Duodenal mucosa (tissue), 2 donors: ENCODE measurements around the gene LIN7B.

Source experiments
- H3K27ac ChIP-seq: one replicate; pipeline ENCODE4 v1.7.0; 2013; ENCODE audit warnings: low read depth, low read length
- H3K27me3 ChIP-seq, 2 donors: one replicate each; pipeline ENCODE4 v1.7.0; 2013; ENCODE audit warnings: low read length in 2 of 2, control low read depth in 1 of 2; ENCODE audit not compliant: insufficient read depth in 2 of 2, control insufficient read depth in 1 of 2
- H3K36me3 ChIP-seq, 2 donors: one replicate each; pipeline ENCODE4 v1.7.0; 2013; ENCODE audit warnings: low read length in 2 of 2, control low read depth in 1 of 2; ENCODE audit not compliant: insufficient read depth in 2 of 2, control insufficient read depth in 1 of 2
- H3K4me1 ChIP-seq, 2 donors: one replicate each; pipeline ENCODE4 v1.7.0; 2013; ENCODE audit warnings: low read length in 2 of 2, control low read depth in 1 of 2; ENCODE audit not compliant: insufficient read depth in 2 of 2, control insufficient read depth in 1 of 2
- H3K4me3 ChIP-seq, 2 donors: one replicate each; pipeline ENCODE4 v1.7.0; 2013; ENCODE audit warnings: low read length in 2 of 2, low read depth in 1 of 2
- H3K9ac ChIP-seq, 2 donors: one replicate each; pipeline ENCODE4 v1.7.0; 2013; ENCODE audit warnings: low read length in 2 of 2, low read depth in 1 of 2
- H3K9me3 ChIP-seq, 2 donors: one replicate each; pipeline ENCODE4 v1.7.0; 2013; ENCODE audit warnings: low read length in 2 of 2, control low read depth in 1 of 2; ENCODE audit not compliant: control insufficient read depth in 1 of 2

Gene LIN7B

GRCh38 chr19:49080392-49080791 lies 33.8 kb upstream of the LIN7B start:
- Histone ChIP-seq H3K36me3 (no peaks in the 10 kb centered on the region), H3K9me3 (no peaks in the 10 kb centered on the region), H3K27ac (no peak overlapping the region), H3K4me3 (no peak overlapping the region), H3K27me3 (no peaks in the 10 kb centered on the region), H3K4me1 (no peaks in the 10 kb centered on the region), H3K9ac (no peak overlapping the region)

GRCh38 chr19:49081273-49081672 lies 32.9 kb upstream of the LIN7B start:
- Histone ChIP-seq H3K27me3 (no peaks in the 10 kb centered on the region), H3K36me3 (no peaks in the 10 kb centered on the region), H3K9ac (no peak overlapping the region), H3K27ac (no peak overlapping the region), H3K9me3 (no peaks in the 10 kb centered on the region), H3K4me1 (peaks cover 3 to 4% of the 10 kb centered on the region in 2 donors), H3K4me3 (no peak overlapping the region)

DNA sequence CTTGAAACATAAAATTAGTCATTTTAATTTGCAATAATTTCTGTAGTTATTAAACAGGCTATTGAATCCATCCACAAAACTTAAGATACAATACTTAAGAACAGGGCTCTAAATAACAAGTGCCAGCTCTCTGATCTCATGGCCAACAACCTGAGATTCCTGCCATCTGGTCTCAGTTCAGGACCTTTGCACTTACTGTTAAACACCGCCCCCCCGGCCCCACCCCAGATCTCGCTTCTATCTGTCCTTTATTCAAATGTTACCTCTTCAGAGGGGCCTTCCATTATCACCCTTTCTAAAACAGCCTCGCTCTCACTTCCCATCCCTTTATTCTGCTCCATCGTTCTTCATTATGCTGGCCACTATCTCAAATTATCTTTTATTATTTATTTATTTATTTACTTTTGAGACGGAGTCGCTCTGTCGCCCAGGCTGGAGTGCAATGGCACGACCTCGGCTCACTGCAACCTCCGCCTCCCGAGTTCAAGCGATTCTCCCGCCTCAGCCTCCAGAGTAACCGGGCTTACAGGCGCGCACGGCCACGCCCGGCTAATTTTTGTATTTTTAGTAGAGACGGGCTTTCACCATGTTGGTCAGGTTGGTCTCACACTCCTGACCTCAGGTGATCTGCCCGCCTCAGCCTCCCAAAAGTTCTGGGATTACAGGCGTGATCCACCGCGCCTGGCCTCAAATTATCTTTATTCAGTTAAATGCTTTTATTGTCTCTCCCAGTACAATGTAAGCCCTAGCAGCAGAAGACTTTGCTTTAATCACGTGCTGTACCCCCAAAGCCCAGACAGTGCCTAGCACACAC lies 29.8 kb upstream of the LIN7B start:
- Histone ChIP-seq H3K27me3 (no peaks in the 10 kb centered on the region), H3K9me3 (no peaks in the 10 kb centered on the region), H3K4me1 (peaks cover 9 to 13% of the 10 kb centered on the region in 2 donors), H3K9ac (peak overlapping the region; percentile 82 to 94), H3K36me3 (peaks cover 6 to 15% of the 10 kb centered on the region in 2 donors), H3K4me3 (peak overlapping the region; percentile 81 to 99), H3K27ac (peak overlapping the region; percentile 80)

DNA sequence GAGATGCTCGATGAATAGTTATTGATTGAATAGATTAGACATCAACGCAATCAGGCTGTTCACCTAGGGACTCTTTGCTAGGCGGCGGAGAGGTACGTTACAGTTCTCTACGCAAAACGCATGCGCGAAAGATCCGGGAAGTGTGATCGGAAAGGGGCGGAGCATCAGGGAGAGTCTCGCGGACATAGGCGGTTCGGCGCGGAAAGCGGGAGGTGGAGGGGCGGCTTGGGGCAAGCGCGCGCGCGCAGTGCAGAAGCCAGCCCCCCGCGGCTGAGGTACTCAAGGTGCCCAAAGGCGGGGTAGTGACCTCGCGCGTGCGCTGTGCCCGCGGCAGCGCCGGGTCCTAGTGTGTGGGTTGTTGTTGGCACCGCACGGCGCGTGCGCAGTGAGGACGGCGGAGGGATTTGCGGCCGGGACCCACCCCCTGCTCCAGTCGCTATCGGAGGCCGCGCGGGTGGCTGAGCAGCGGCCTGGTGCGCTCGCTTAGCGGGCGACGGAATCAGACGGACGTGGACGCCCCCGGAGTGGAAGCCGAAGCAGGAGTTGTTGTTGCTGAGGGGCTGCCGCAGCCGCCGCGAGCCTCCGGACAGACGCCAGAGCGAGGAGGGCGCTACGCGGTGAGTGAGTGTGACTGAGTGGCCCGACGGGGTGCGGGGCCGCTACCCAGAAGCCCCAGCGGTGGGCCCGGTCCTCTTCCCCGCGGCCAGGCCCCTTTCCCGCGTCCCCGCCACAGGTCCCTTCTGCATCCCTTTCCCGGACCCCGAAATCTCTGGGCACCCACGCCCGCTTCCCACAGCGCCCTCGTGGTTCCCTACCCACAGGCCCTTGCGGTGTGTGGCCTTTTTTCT lies 28.9 kb upstream of the LIN7B start, which contains the start of gene SNRNP70:
Gene SNRNP70 (plus strand): TSS at position 432 of the 848 bp plus-strand sequence. CDS start 964 bp downstream, outside the sequence.
- H3K4me1 ChIP-seq, result peaks cover 9 to 13% of the 10 kb centered on the region in 2 donors
- H3K27ac ChIP-seq, result peak within 1 kb of the TSS; percentile 84
- H3K36me3 ChIP-seq, result peaks cover 9 to 20% of the 10 kb centered on the region in 2 donors
- peak within 1 kb of the TSS; percentile 81 to 99 for H3K4me3 ChIP-seq
- H3K9me3 ChIP-seq, result no peaks in the 10 kb centered on the region
- H3K9ac ChIP-seq, result peak within 1 kb of the TSS; percentile 82 to 94
- H3K27me3 ChIP-seq, result no peaks in the 10 kb centered on the region

DNA sequence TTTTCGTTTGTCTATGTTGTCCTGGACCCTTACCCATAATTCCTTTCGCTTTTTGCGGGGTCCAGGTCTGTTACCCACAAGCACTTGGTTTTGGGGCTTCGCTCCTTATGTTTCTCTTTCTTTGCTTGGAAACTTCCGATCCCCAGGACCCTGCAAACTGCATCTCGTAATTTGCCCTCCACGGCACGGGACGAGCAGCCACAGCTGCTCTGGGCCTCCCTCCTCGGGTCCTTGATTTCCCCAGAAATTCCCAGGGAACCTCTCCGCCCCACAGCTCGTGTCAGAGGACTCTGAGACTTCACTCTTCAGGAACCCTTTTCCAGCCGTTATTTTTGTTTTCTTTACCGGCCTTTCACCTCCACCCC lies 28.3 kb upstream of the LIN7B start:
- Histone ChIP-seq H3K27me3 (no peaks in the 10 kb centered on the region), H3K9me3 (no peaks in the 10 kb centered on the region), H3K4me1 (peaks cover 9 to 13% of the 10 kb centered on the region in 2 donors), H3K36me3 (peaks cover 15 to 26% of the 10 kb centered on the region in 2 donors), H3K9ac (peak overlapping the region; percentile 82 to 94), H3K27ac (peak overlapping the region; percentile 84), H3K4me3 (peak overlapping the region; percentile 81 to 99)

GRCh38 chr19:49086296-49086695 lies 27.9 kb upstream of the LIN7B start:
- H3K27me3 ChIP-seq, result no peaks in the 10 kb centered on the region
- peak overlapping the region; percentile 81 to 99 for H3K4me3 ChIP-seq
- peak overlapping the region; percentile 82 to 94 for H3K9ac ChIP-seq
- H3K27ac ChIP-seq, result no peak overlapping the region
- H3K36me3 ChIP-seq, result peaks cover 17 to 30% of the 10 kb centered on the region in 2 donors
- H3K4me1 ChIP-seq, result peaks cover 9 to 13% of the 10 kb centered on the region in 2 donors
- no peaks in the 10 kb centered on the region for H3K9me3 ChIP-seq

GRCh38 chr19:49091391-49092038 lies 22.7 kb upstream of the LIN7B start:
- peaks cover 3 to 8% of the 10 kb centered on the region in 2 donors for H3K4me1 ChIP-seq
- no peaks in the 10 kb centered on the region for H3K27me3 ChIP-seq
- peaks cover 22 to 66% of the 10 kb centered on the region in 2 donors for H3K36me3 ChIP-seq
- H3K4me3 ChIP-seq, result no peak overlapping the region
- no peak overlapping the region for H3K9ac ChIP-seq
- no peak overlapping the region for H3K27ac ChIP-seq
- no peaks in the 10 kb centered on the region for H3K9me3 ChIP-seq

DNA sequence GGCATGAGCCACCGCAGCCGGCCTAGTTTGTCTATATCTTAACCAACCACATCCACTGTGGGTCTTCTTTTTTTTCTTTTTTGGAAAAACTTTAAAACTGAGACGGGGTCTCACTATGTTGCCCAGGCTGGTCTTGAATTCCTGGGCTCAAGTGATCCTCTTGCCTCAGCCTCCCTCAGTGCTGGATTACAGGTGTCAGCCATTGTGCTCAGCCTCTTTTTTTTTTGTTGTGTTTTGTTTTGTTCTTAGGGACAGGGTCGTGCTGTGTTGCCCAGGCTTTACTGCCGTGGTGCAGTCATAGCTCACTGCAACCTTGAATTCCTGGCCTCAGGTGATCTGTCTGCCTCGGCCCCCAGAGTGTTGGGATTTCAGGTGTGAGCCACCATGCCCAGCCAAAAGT lies 21.5 kb upstream of the LIN7B start:
- Histone ChIP-seq H3K27me3 (no peaks in the 10 kb centered on the region), H3K9ac (no peak overlapping the region), H3K4me1 (no peaks in the 10 kb centered on the region), H3K27ac (no peak overlapping the region), H3K36me3 (peaks cover 22 to 68% of the 10 kb centered on the region in 2 donors), H3K4me3 (no peak overlapping the region), H3K9me3 (no peaks in the 10 kb centered on the region)

GRCh38 chr19:49094505-49095482 lies 19.4 kb upstream of the LIN7B start:
- Histone ChIP-seq H3K36me3 (peaks cover 29 to 78% of the 10 kb centered on the region in 2 donors), H3K4me3 (no peak overlapping the region), H3K4me1 (no peaks in the 10 kb centered on the region), H3K27ac (no peak overlapping the region), H3K27me3 (no peaks in the 10 kb centered on the region), H3K9me3 (no peaks in the 10 kb centered on the region), H3K9ac (no peak overlapping the region)
